Measurements from ENCODE around the gene SLC4A1.

DNA sequence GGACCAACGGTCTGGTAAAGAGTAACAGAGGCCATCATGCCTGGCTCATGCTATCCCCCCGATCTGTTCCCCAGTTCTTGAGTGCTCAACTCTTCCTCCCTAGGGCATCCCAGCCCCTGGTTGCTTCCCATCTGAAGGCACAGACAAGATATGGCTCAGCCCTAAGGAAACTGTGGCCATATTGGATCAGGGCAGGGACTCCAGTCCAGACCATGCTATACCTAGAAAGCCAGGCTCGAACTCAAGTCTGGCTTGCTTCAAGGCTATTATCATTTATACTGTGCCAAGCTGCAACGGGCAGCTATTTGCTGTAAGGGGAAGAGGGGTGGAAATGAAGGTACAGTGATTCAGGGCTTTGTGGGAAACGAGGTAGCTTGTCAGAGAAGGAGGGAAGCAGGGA is 51.2 kb downstream of the SLC4A1 start:
- TF ChIP-seq POLR2A (IDR thresholded peaks at IDR 0.05; ENCODE audit: low read length) (no peak), GATA1 (IDR thresholded peaks at IDR 0.05; ENCODE audit: low read depth, low read length) (no peak)

All from erythroblast (primary cell).